ENCODE results near the gene ZNF444.
"Not testable (repeated sequence)": the region's sequence is repeated elsewhere in the genome, so short reads cannot be mapped to it uniquely, and the experiment has no call there.

DNA sequence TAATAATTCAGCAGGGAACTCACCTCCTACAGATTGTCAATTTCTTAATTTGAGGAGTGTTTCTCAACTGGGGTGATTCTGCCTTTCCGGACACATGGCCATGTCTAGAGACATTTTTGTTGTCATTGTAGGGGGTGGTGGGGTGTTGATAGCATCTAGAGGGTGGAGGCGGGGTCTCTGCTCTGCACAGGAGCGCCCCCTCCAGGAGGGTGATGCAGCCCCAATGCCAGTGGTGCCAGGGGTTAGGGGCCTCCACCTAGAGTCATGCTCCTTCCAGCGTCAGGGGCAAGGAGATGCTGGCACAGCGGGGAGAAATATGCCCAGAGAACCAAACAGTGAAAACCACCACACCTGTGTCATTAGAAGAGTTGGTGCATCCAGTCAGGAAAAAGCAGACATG, 66.5 kb downstream of the ZNF444 start:
- not testable (repeated sequence) for TF ChIP-seq POLR2AphosphoS5 (IDR thresholded peaks at IDR 0.05; ENCODE audit: low read depth, low read length); POLR2A (IDR thresholded peaks at IDR 0.05; ENCODE audit: low read depth, low read length); TAF1 (IDR thresholded peaks at IDR 0.05; ENCODE audit: borderline replicate concordance, low read depth, low read length)
